ENCODE results near the gene VARS1. TPM values are rescaled to one million over a fixed set of nuclear protein-coding genes. Genes with fewer than 3 reads are reported as not detected.

Gene VARS1
- total and polyA plus RNA-seq, 2 experiments from 2014 or later, result 71.2 to 137 TPM

- peaks cover 8% of the 10 kb centered on the region for H3K27me3 Mint-ChIP-seq (ENCODE audit: insufficient read depth, low read depth, poor library complexity)
- no peak overlapping the region for H3K4me3 Mint-ChIP-seq
- Histone ChIP-seq H2AFZ (no peak overlapping the region), H4K20me1 (replicated peaks; ENCODE audit: insufficient read depth) (peaks cover 5% of the 10 kb centered on the region; the same call in 1 of the 2 replicates), H3K27me3 (ENCODE audit: insufficient read depth) (no peaks in the 10 kb centered on the region), H3K4me1 (ENCODE audit: insufficient read depth) (no peaks in the 10 kb centered on the region), H3K27ac (ENCODE audit: low read depth) (no peak overlapping the region), H3K36me3 (ENCODE audit: insufficient read depth) (peaks cover 12% of the 10 kb centered on the region), H3K4me3 (no peak overlapping the region), H3F3A (replicated peaks; ENCODE audit: low read depth) (peaks cover 28% of the 10 kb centered on the region), H3K9me2 (ENCODE audit: insufficient read depth) (no peaks in the 10 kb centered on the region), H3K79me2 (replicated peaks; ENCODE audit: insufficient read depth) (no peaks in the 10 kb centered on the region), H3K4me2 (no peak overlapping the region)
- no peak for DNase-seq (ENCODE audit: low spot score)
- no peak for TF ChIP-seq ZNF462 (CRISPR knock-in tag; IDR thresholded peaks at IDR 0.05)
- TF ChIP-seq REST (IDR thresholded peaks at IDR 0.05; ENCODE audit: unreplicated experiment), result no peak
- TF ChIP-seq ZNF114 (CRISPR knock-in tag; IDR thresholded peaks at IDR 0.05), result no peak
- TF ChIP-seq JUNB (IDR thresholded peaks at IDR 0.05; ENCODE audit: unreplicated experiment), result no peak
- TF ChIP-seq CTCF (conservative IDR thresholded peaks at IDR 0.05; ENCODE audit: low read depth in 2 of 2), result no peak
- TF ChIP-seq STAT1 (IDR thresholded peaks at IDR 0.05; ENCODE audit: unreplicated experiment), result no peak
- no peak for TF ChIP-seq POLR2AphosphoS5 (IDR thresholded peaks at IDR 0.05; ENCODE audit: low read depth)
- no peak for TF ChIP-seq NANOG (IDR thresholded peaks at IDR 0.05; ENCODE audit: borderline replicate concordance)
- TF ChIP-seq EZH2phosphoT487 (IDR thresholded peaks at IDR 0.05; ENCODE audit: unreplicated experiment), result no peak
- TF ChIP-seq CREB1 (CRISPR knock-in tag; IDR thresholded peaks at IDR 0.05; ENCODE audit: low read depth), result no peak
- no peak for TF ChIP-seq ETS1 (IDR thresholded peaks at IDR 0.05)
- no peak for TF ChIP-seq ZNF331 (CRISPR knock-in tag; IDR thresholded peaks at IDR 0.05; ENCODE audit: low read depth)
- TF ChIP-seq EZH2 (IDR thresholded peaks at IDR 0.05; ENCODE audit: low read depth, unreplicated experiment), result no peak
- no peak for ATAC-seq
- peaks cover 21% of the 10 kb centered on the region for H3K36me3 Mint-ChIP-seq (ENCODE audit: low read depth)
- H3K4me1 Mint-ChIP-seq, result 0 out of 3 replicates have a peak, but pooled peaks cover under 1% of the 10 kb centered on the region
- H3K27ac Mint-ChIP-seq, result no peak overlapping the region
- no peaks in the 10 kb centered on the region; the same call in 2 of the 3 replicates for H3K9me3 Mint-ChIP-seq
Measured at GRCh38 chr6:31844507-31844906, 49.0 kb upstream of the VARS1 start.

All from GM23338 (cell line).